WTC11 (cell line): ENCODE results near the gene SHISA7.

Experiments used
- CTCF ChIP-seq: fragments of 200-600 bp; IDR thresholded peaks from 2 replicates; pipeline ENCODE4 v1.8.0; 2022; ENCODE audit warnings: antibody characterized with exemption
- ELF4 ChIP-seq: sonication (generic); formaldehyde crosslinking; IDR thresholded peaks from 2 replicates; pipeline ENCODE4 v1.8.1; 2022; ENCODE audit warnings: low read depth, mild to moderate bottlenecking, moderate library complexity, missing genetic modification reagents
- FOXJ3 ChIP-seq: sonication (generic); formaldehyde crosslinking; IDR thresholded peaks from 2 replicates; pipeline ENCODE4 v1.9.0; 2021; ENCODE audit warnings: missing genetic modification reagents, mild to moderate bottlenecking, borderline replicate concordance
- JUN ChIP-seq: sonication (generic); formaldehyde crosslinking; IDR thresholded peaks from 2 replicates; pipeline ENCODE4 v1.8.0; 2023; ENCODE audit warnings: mild to moderate bottlenecking, missing genetic modification reagents
- NFYB ChIP-seq: sonication (generic); formaldehyde crosslinking; conservative IDR thresholded peaks from 2 replicates; pipeline ENCODE4 v1.8.0; 2022; ENCODE audit warnings: low read depth, missing genetic modification reagents
- SMAD3 ChIP-seq: sonication (generic); formaldehyde crosslinking; IDR thresholded peaks from 2 replicates; pipeline ENCODE4 v1.8.0; 2022; ENCODE audit warnings: missing genetic modification reagents, mild to moderate bottlenecking, borderline replicate concordance
- SP1 ChIP-seq: sonication (generic); formaldehyde crosslinking; conservative IDR thresholded peaks from 2 replicates; pipeline ENCODE4 v1.8.1; 2022; ENCODE audit warnings: missing genetic modification reagents
- STAT6 ChIP-seq: sonication (generic); formaldehyde crosslinking; conservative IDR thresholded peaks from 2 replicates; pipeline ENCODE4 v1.8.1; 2023; ENCODE audit warnings: mild to moderate bottlenecking, low read depth, missing genetic modification reagents, moderate library complexity
- TCF7 ChIP-seq: sonication (generic); formaldehyde crosslinking; IDR thresholded peaks from 2 replicates; pipeline ENCODE4 v1.8.0; 2022; ENCODE audit warnings: mild to moderate bottlenecking, low read depth, missing genetic modification reagents, moderate library complexity
- USF2 ChIP-seq: sonication (generic); formaldehyde crosslinking; IDR thresholded peaks from 2 replicates; pipeline ENCODE4 v1.8.1; 2023; ENCODE audit warnings: mild to moderate bottlenecking, missing genetic modification reagents, moderate library complexity
- ZBTB21 ChIP-seq: sonication (generic); formaldehyde crosslinking; IDR thresholded peaks from 2 replicates; pipeline ENCODE4 v1.8.1; 2023; ENCODE audit warnings: mild to moderate bottlenecking, missing genetic modification reagents, borderline replicate concordance
- ZNF512 ChIP-seq: sonication (generic); formaldehyde crosslinking; IDR thresholded peaks from 2 replicates; pipeline ENCODE4 v1.8.1; 2022; ENCODE audit warnings: missing genetic modification reagents, borderline replicate concordance

GRCh38 chr19:55440411-55441105, 2.5 kb downstream of the SHISA7 start:
- TF ChIP-seq FOXJ3 (CRISPR knock-in tag) (no peak), CTCF (no peak), NFYB (CRISPR knock-in tag) (no peak), SP1 (peak; percentile 42), TCF7 (CRISPR knock-in tag) (no peak), SMAD3 (CRISPR knock-in tag) (no peak), ELF4 (CRISPR knock-in tag) (no peak), ZBTB21 (CRISPR knock-in tag) (no peak), JUN (CRISPR knock-in tag) (no peak), STAT6 (no peak), ZNF512 (CRISPR knock-in tag) (no peak), USF2 (CRISPR knock-in tag) (no peak)
